Ishikawa (cell line): ENCODE data around the gene SERPINA10.
A peak's percentile ranks its signal among the peaks of the same experiment; 100 is the strongest.

ENCODE experiments used
- CEBPB ChIP-seq: IDR thresholded peaks from 2 replicates; pipeline ENCODE4 v1.6.1; 2012
- CREB1 ChIP-seq: IDR thresholded peaks from 2 replicates; pipeline ENCODE4 v1.6.1; 2012; ENCODE audit warnings: low read depth
- EGR1 ChIP-seq: IDR thresholded peaks from 2 replicates; pipeline ENCODE4 v1.6.1; 2012
- EP300 ChIP-seq: IDR thresholded peaks from 2 replicates; pipeline ENCODE4 v1.6.1; 2012; ENCODE audit warnings: borderline replicate concordance
- FOXM1 ChIP-seq: IDR thresholded peaks from 2 replicates; pipeline ENCODE4 v1.6.1; 2012; ENCODE audit warnings: low read depth, borderline replicate concordance
- NFIC ChIP-seq: IDR thresholded peaks from 2 replicates; pipeline ENCODE4 v1.6.1; 2012
- RAD21 ChIP-seq: IDR thresholded peaks from 2 replicates; pipeline ENCODE4 v1.6.1; 2012; ENCODE audit warnings: low read depth
- TAF1 ChIP-seq: IDR thresholded peaks from 2 replicates; pipeline ENCODE4 v1.6.1; 2012; ENCODE audit warnings: low read depth, mild to moderate bottlenecking
- TCF12 ChIP-seq: IDR thresholded peaks from 2 replicates; pipeline ENCODE4 v1.6.1; 2012; ENCODE audit warnings: low read depth
- TEAD4 ChIP-seq: IDR thresholded peaks from 2 replicates; pipeline ENCODE4 v1.6.1; 2012
- YY1 ChIP-seq: IDR thresholded peaks from 2 replicates; pipeline ENCODE4 v1.6.1; 2012; ENCODE audit warnings: low read depth
- ZBTB7A ChIP-seq: IDR thresholded peaks from 2 replicates; pipeline ENCODE4 v1.6.1; 2012; ENCODE audit warnings: low read depth
- TF ChIP-seq, protein P1 (sequence below): IDR thresholded peaks from 2 replicates; pipeline ENCODE4 v1.6.1; 2012; ENCODE audit warnings: low read depth, mild to moderate bottlenecking
- TF ChIP-seq, protein P2 (sequence below): IDR thresholded peaks from 2 replicates; pipeline ENCODE4 v1.6.1; 2012
- TF ChIP-seq, protein P3 (sequence below): IDR thresholded peaks from 2 replicates; pipeline ENCODE4 v1.6.1; 2012

The SERPINA10 gene, protein sequence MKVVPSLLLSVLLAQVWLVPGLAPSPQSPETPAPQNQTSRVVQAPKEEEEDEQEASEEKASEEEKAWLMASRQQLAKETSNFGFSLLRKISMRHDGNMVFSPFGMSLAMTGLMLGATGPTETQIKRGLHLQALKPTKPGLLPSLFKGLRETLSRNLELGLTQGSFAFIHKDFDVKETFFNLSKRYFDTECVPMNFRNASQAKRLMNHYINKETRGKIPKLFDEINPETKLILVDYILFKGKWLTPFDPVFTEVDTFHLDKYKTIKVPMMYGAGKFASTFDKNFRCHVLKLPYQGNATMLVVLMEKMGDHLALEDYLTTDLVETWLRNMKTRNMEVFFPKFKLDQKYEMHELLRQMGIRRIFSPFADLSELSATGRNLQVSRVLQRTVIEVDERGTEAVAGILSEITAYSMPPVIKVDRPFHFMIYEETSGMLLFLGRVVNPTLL

DNA sequence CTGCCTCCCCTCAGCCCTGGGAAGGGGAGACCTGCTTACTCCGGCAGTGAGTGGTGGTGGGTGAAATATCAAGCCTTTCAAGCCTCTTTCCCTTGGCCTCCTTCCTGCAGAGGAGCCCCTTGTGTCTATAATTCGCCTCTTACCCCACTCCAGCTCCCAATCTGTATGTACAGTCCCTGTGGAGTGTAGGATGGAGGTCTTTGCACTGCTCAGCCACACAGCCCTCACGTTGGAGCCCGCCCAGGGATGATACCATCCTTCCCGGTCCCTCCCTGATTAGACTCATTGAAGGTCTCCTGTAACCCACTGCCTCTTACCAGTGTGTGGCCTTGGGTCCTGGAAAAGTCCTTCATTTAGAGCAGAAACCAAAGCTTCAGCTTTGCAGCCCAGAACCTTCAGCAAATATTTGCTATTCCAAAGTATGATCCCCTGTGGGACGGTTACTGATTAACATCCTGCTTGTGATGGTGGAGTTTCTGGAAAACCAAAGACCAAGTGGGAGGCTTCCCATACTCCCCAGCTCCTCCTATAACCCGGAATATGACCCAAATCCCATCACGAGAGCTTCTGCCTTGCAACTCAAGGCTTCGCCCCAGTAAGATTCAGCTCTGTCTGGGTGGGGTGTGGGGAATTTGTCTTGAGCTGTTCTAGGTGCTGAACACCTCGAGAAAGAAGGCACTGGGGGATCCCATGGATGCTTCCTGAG is at the start of gene SERPINA10:
SERPINA10 (minus strand) TSS at position 397 of the 706 bp plus-strand sequence. CDS start 2,675 bp downstream, outside the sequence.
- TF ChIP-seq TAF1 (no peak), ZBTB7A (no peak), YY1 (no peak)
- TF ChIP-seq, protein P1, sequence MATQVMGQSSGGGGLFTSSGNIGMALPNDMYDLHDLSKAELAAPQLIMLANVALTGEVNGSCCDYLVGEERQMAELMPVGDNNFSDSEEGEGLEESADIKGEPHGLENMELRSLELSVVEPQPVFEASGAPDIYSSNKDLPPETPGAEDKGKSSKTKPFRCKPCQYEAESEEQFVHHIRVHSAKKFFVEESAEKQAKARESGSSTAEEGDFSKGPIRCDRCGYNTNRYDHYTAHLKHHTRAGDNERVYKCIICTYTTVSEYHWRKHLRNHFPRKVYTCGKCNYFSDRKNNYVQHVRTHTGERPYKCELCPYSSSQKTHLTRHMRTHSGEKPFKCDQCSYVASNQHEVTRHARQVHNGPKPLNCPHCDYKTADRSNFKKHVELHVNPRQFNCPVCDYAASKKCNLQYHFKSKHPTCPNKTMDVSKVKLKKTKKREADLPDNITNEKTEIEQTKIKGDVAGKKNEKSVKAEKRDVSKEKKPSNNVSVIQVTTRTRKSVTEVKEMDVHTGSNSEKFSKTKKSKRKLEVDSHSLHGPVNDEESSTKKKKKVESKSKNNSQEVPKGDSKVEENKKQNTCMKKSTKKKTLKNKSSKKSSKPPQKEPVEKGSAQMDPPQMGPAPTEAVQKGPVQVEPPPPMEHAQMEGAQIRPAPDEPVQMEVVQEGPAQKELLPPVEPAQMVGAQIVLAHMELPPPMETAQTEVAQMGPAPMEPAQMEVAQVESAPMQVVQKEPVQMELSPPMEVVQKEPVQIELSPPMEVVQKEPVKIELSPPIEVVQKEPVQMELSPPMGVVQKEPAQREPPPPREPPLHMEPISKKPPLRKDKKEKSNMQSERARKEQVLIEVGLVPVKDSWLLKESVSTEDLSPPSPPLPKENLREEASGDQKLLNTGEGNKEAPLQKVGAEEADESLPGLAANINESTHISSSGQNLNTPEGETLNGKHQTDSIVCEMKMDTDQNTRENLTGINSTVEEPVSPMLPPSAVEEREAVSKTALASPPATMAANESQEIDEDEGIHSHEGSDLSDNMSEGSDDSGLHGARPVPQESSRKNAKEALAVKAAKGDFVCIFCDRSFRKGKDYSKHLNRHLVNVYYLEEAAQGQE: peak; percentile 81

DNA sequence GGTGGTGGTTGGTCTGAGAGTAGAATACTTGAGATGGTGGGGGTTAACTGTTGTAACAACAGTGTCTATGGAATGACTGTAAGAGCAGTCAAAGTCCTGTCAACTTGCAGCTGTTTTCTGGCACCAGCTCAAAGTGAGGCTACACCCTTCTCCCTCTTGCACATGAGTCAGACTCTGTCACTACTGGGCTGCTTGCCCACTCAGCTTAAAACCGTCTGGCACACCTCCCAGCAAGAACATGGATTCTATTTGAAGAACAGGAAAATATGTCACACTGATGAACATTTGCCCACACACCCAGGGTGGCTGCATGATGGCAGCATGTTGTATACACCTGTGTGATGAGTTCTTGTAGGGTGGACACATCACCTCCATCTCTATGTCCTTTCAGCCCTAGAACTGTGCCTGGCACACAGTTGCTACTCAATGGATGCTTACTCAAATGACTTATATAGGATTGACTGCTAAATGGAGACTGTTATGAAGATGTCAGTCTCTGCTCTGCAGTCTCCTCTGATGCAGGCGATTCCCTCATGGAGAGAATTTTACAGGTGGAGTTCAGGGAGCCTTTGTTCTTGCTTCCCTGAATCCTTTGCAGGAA is 49.4 kb upstream of the SERPINA10 start:
- peak; percentile 80 for TF ChIP-seq NFIC
- TF ChIP-seq CEBPB: no peak

DNA sequence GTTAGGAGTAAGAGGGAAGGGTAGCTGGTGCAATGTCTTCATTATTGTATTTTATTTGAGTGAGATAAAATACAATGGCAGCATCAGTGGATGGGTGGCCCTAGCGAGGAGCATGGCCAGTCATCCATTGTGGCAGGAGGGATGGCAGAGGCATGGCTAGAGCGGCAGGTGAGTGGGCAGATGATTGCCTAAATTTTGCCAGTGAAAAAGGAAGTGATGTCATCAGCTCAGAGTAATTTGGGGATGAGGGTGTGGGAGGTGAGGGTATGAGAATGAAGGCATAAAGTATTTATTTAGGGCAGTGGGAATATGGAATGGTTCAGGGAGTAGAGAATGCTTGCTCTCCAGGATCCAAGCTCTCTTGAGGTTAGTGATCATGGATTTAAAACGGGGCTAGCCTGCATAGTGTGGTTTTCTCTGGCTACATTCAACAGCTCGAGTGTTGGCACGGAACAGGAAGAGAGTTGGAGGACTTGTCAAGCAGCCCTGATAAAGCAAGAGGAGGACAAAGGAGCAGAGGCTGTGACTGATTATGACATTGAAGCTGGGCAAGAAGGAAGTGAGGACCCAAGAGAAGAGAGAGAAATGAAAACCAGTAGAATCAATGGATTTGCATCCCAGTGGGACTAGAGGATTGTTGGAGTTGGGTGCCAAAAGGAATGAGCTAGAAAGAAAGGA is 48.7 kb upstream of the SERPINA10 start:
- no peak for TF ChIP-seq TEAD4
- TF ChIP-seq, protein P2, sequence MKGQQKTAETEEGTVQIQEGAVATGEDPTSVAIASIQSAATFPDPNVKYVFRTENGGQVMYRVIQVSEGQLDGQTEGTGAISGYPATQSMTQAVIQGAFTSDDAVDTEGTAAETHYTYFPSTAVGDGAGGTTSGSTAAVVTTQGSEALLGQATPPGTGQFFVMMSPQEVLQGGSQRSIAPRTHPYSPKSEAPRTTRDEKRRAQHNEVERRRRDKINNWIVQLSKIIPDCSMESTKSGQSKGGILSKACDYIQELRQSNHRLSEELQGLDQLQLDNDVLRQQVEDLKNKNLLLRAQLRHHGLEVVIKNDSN: no peak

DNA sequence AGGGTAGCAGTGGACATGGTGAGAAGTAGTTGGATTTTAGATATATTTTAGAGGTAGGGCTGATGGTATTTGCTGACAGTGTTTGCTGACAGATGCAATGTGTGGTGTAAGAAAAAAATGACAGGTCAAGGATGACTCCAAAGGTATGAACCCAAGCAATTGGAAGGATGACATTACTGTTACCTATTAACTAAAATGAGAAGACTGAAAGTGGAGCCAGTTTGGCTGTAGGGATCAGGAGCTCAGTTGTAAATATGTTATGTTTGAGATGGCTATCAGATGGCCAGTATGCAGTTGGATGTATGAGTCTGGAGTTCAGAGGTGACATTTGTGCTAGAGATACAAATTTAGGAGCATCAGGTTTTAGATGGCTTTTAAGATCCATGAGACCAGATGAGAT is 47.5 kb upstream of the SERPINA10 start:
- TF ChIP-seq, protein P3, sequence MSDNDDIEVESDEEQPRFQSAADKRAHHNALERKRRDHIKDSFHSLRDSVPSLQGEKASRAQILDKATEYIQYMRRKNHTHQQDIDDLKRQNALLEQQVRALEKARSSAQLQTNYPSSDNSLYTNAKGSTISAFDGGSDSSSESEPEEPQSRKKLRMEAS: no peak
- TF ChIP-seq, protein P1: no peak
- TF ChIP-seq RAD21: no peak
- no peak for TF ChIP-seq CEBPB
- TF ChIP-seq EP300: no peak
- TF ChIP-seq CREB1: no peak
- no peak for TF ChIP-seq ZBTB7A
- no peak for TF ChIP-seq EGR1
- no peak for TF ChIP-seq NFIC
- TF ChIP-seq, protein P2: no peak
- TF ChIP-seq YY1: no peak
- no peak for TF ChIP-seq FOXM1
- no peak for TF ChIP-seq TAF1
- no peak for TF ChIP-seq TEAD4
- no peak for TF ChIP-seq TCF12

DNA sequence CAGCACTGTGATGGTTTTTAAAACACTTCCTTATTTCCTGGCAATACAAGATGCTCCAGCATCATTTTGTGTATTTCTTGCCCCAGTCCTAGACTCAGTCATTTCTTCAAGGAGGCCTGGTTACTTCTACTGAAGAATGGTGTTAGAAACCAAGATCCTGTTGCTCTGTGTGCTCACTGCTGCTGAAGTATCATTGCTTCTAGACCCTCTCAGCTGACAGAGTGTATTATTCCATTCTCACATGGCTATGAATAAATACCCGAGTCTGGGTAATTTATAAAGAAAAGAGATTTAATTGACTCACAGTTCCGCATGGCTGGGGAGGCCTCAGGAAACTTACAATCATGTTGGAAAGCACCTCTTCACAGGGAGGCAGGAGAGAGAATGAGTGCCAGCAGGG is 45.0 kb upstream of the SERPINA10 start:
- TF ChIP-seq, protein P2: no peak
- TF ChIP-seq ZBTB7A (no peak), EGR1 (no peak), EP300 (no peak), TAF1 (no peak), TEAD4 (no peak), CEBPB (no peak)
- TF ChIP-seq, protein P3: no peak
